ENCODE results near the gene KCNS1. TPM values are rescaled to one million over a fixed set of nuclear protein-coding genes. Genes with fewer than 3 reads are reported as not detected.

The KCNS1 gene
- total RNA-seq, 6 donors from 2014 or later, result 0.69 to 4.7 (median 2.6) TPM

GRCh38 chr20:45090481-45090880, 10.4 kb downstream of the KCNS1 start:
- H3K9me3 ChIP-seq, result no peaks in the 10 kb centered on the region
- H3K27ac ChIP-seq, result no peak overlapping the region
- peaks cover 0 to 3% (median 0%) of the 10 kb centered on the region in 4 donors for H3K36me3 ChIP-seq
- H3K4me3 ChIP-seq, result no peak overlapping the region
- ATAC-seq (ENCODE audit: low FRiP score in 2 of 2) (no peak), DNase-seq (no peak)
- H3K27me3 ChIP-seq, result no peaks in the 10 kb centered on the region
- TF ChIP-seq EP300 (IDR thresholded peaks at IDR 0.05) (no peak), POLR2AphosphoS5 (IDR thresholded peaks at IDR 0.05) (no peak), CTCF (IDR thresholded peaks at IDR 0.05) (no peak), POLR2A (IDR thresholded peaks at IDR 0.05) (no peak)
- 91 to 97% methylated on average over 3 of the region's 3 CpGs for WGBS, 2 donors
- peaks cover 0 to under 1% (median under 1%) of the 10 kb centered on the region in 4 donors for H3K4me1 ChIP-seq

- TF ChIP-seq CTCF (IDR thresholded peaks at IDR 0.05), result no peak
- no peak for TF ChIP-seq EP300 (IDR thresholded peaks at IDR 0.05)
- no peak for TF ChIP-seq POLR2AphosphoS5 (IDR thresholded peaks at IDR 0.05)
- TF ChIP-seq POLR2A (IDR thresholded peaks at IDR 0.05), result no peak
- no peak for ATAC-seq (ENCODE audit: low FRiP score in 2 of 2)
Observed at GRCh38 chr20:45088247-45088646, 12.7 kb downstream of the KCNS1 start.

GRCh38 chr20:45087814-45088213, 13.1 kb downstream of the KCNS1 start:
- Histone ChIP-seq H3K27ac (no peak overlapping the region), H3K4me3 (no peak overlapping the region), H3K4me1 (no peaks in the 10 kb centered on the region), H3K36me3 (peaks cover 0 to 9% (median 2%) of the 10 kb centered on the region in 4 donors), H3K9me3 (peaks cover 0 to 1% (median 0%) of the 10 kb centered on the region in 4 donors), H3K27me3 (no peaks in the 10 kb centered on the region)
- no peak for DNase-seq
- TF ChIP-seq POLR2AphosphoS5 (IDR thresholded peaks at IDR 0.05), result no peak
- TF ChIP-seq POLR2A (IDR thresholded peaks at IDR 0.05), result no peak
- no peak for TF ChIP-seq CTCF (IDR thresholded peaks at IDR 0.05)
- TF ChIP-seq EP300 (IDR thresholded peaks at IDR 0.05), result no peak
- WGBS, 2 donors, result 87 to 89% methylated on average over 1 of the region's 1 CpG
- ATAC-seq (ENCODE audit: low FRiP score in 2 of 2), result no peak

More at GRCh38 chr20:45088247-45088646, 12.7 kb downstream of the KCNS1 start:
- peaks cover 0 to 4% (median 2%) of the 10 kb centered on the region in 4 donors for H3K36me3 ChIP-seq
- 87 to 94% methylated on average over 7 of the region's 7 CpGs for WGBS, 2 donors
- DNase-seq, result no peak
- H3K27ac ChIP-seq, result no peak overlapping the region
- no peak overlapping the region for H3K4me3 ChIP-seq
- H3K9me3 ChIP-seq, result no peaks in the 10 kb centered on the region
- no peaks in the 10 kb centered on the region for H3K27me3 ChIP-seq
- no peaks in the 10 kb centered on the region for H3K4me1 ChIP-seq

- peak in 1 of 2 donors; percentile 63 for ATAC-seq (ENCODE audit: low FRiP score in 2 of 2)
- Histone ChIP-seq H3K27ac (no peak overlapping the region), H3K9me3 (peaks cover 0 to 7% (median 0%) of the 10 kb centered on the region in 4 donors), H3K4me3 (no peak overlapping the region), H3K4me1 (no peaks in the 10 kb centered on the region), H3K27me3 (no peaks in the 10 kb centered on the region), H3K36me3 (peaks cover 0 to 14% (median 6%) of the 10 kb centered on the region in 4 donors)
- DNase-seq, result no peak
- TF ChIP-seq POLR2A (IDR thresholded peaks at IDR 0.05) (no peak), POLR2AphosphoS5 (IDR thresholded peaks at IDR 0.05) (no peak), CTCF (IDR thresholded peaks at IDR 0.05) (no peak), EP300 (IDR thresholded peaks at IDR 0.05) (no peak)
- 64 to 73% methylated on average over 3 of the region's 3 CpGs for WGBS, 2 donors
Observed at GRCh38 chr20:45087097-45087790, 13.7 kb downstream of the KCNS1 start.

GRCh38 chr20:45085867-45086266, 15.1 kb downstream of the KCNS1 start:
- no peak overlapping the region for H3K4me3 ChIP-seq
- DNase-seq (no peak), ATAC-seq (ENCODE audit: low FRiP score in 2 of 2) (no peak)
- H3K4me1 ChIP-seq, result no peaks in the 10 kb centered on the region
- H3K36me3 ChIP-seq, result peaks cover 0 to 26% (median 15%) of the 10 kb centered on the region in 4 donors
- TF ChIP-seq CTCF (IDR thresholded peaks at IDR 0.05) (no peak), EP300 (IDR thresholded peaks at IDR 0.05) (no peak), POLR2AphosphoS5 (IDR thresholded peaks at IDR 0.05) (no peak), POLR2A (IDR thresholded peaks at IDR 0.05) (no peak)
- H3K9me3 ChIP-seq, result peaks cover 0 to 9% (median 0%) of the 10 kb centered on the region in 4 donors
- 100% methylated on average over 1 of the region's 1 CpG for WGBS, 2 donors
- H3K27ac ChIP-seq, result no peak overlapping the region
- H3K27me3 ChIP-seq, result no peaks in the 10 kb centered on the region
